Activated CD8-positive, alpha-beta memory T cell treated with anti-CD3 and anti-CD28 coated beads for 1 hour (primary cell): ENCODE data around the gene FAM135A.
A peak's percentile ranks its signal among the peaks of the same experiment; 100 is the strongest.

Experiments
- DNase-seq, 2 donors: peaks; one replicate each; pipeline ENCODE4 v3.0.0-alpha.2; 2020; ENCODE audit warnings: low read depth in 1 of 2; ENCODE audit errors: extremely low read depth in 1 of 2

Gene FAM135A

GRCh38 chr6:70413114-70413991, at the start of gene FAM135A:
TSS of gene FAM135A (plus strand) at chr6:70413508. CDS start at chr6:70428343, 14,835 bp downstream.
- DNase-seq, result peak; percentile 83 to 88

DNA sequence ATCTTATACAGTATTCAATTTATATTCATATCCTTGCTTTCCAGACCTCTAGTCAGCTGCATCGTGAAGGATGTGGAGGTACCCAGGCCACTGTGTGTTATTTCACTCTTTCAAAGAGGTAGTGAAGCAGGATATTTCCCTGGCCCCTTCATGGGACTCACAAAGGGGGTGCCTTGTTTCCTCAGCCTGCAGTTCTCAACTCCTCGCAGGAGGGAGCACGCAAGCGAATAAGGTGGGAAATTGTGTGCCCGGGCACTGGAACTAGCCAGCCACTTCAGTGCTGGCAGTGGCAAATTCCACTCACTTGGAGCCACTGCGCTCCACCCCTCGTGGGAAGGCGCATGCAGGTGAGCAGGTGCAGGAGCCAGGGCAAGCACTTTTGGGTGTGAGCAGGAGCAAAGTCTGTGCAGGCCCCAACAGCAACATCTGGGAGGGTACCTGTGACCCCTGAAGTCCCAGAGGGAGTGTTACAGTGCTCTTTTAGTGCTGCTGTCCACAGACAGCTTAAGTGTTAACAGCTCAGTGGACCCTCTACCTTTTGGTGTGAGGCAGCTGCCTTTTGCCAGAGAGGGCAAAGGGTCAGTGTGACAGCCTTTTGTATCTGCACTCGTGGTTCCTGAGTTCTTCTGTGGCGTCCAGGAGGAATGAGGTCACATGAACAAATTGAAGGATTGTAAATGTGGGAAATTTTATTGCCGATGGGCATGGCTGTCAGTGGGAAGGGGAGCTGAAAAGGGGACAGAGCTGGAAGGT, 49.4 kb upstream of the FAM135A start:
- DNase-seq, result no peak

DNA sequence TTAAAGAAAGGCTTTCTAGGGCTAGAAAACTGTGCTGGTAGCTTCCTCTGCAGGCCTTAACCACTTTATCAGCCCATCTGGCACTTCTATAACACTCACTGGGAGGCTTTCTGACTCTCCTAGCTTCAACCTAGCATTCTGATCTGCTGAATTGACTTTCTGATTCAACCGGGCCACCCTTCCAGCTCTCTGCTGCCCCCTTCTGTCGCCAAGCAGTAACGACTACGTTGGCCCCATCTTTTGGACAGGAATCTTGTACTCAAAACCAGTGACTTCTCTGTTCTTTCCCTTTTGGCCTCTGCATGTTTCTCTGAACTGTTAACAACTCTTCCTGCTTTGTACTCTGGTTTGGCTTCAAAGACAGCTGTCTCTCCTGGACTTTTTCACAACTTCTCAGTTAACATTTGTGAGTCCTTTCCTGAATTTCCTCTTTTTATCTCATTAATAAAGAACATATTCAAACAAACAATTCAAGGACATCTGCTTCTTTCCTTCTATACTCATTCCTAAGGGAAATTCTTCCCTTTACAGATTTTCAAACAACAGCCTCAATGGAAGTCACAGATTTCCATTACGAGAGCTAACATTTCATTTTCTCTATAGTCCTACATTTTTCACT, 43.9 kb upstream of the FAM135A start:
- DNase-seq, result peak; percentile 1 to 47

- DNase-seq, result no peak
These were observed 42.8 kb upstream of the FAM135A start for GRCh38 chr6:70370496-70370895.

DNA sequence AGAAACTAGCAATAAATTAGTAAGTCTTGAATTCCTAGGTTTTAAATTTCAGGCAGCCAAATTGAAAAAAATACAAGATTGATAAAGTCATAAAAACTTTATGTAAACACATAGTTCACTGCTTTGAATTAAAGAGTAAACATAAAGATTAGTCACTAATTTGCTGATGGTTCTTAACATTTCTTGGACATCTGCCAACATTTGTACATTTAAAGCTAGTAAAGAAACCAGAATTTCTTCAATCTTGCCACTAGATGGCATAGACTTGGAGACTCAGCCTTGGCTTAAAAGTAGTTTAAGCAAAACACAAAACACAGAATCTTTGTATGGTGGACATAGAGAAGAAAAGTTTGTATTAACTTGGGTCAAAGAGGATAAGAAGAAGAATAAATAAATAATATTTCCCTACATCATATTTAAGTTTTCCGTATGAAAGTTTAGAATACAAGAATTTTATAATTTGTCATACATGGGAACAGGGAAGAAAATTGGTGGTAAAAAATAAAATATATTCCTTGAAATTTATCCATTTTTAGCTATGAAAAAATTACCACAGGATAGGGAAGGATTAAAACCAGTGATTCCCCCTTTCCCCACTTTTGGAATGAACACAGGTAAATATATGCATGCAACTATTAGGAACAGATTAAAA, 41.7 kb upstream of the FAM135A start:
- no peak for DNase-seq

DNA sequence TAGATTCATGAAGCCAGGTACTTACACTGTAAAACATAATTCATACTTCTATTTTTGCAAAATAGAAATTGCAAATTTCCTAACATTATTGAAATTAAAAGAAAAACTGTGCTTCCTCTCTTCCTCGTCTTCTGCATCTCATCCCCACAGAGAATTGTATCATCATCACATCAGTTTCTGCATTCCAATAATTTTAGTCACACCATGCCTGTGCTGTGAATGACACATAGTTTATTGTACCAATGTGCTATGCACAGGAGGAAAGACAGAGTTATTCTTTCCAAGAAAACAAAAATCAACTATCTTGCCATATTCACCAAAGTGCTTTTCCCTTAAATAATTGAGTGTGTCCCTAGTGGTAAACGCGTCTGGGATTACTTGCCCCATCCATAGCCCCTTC, 38.1 kb upstream of the FAM135A start:
- DNase-seq, result no peak

GRCh38 chr6:70375882-70376281, 37.4 kb upstream of the FAM135A start:
- no peak for DNase-seq

DNA sequence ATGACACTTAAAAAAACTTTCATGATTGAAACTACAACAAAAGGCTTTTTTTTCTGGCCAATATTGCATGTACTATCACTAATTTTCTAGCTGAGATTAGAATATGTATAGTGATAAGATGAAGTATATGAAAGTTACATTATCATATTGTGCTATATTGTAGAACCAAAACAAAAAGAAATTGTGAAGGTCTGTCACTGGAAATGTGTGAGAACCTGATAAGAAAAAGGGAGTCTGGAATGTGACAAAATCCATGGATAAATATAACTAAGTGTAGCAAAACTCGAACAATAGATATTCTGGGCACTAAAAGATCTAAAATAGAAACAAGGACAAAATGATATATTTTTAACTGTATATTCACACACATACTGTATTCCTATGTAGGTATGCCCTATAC, 36.7 kb upstream of the FAM135A start:
- DNase-seq, result no peak

GRCh38 chr6:70377372-70377771, 35.9 kb upstream of the FAM135A start:
- DNase-seq, result no peak

- DNase-seq, result no peak
These were observed 33.8 kb upstream of the FAM135A start for GRCh38 chr6:70379473-70380013.

GRCh38 chr6:70380252-70380651, 33.1 kb upstream of the FAM135A start:
- DNase-seq, result no peak

GRCh38 chr6:70380771-70381416, 32.4 kb upstream of the FAM135A start:
- DNase-seq, result no peak

GRCh38 chr6:70381417-70381782, 31.9 kb upstream of the FAM135A start:
- DNase-seq, result no peak

DNA sequence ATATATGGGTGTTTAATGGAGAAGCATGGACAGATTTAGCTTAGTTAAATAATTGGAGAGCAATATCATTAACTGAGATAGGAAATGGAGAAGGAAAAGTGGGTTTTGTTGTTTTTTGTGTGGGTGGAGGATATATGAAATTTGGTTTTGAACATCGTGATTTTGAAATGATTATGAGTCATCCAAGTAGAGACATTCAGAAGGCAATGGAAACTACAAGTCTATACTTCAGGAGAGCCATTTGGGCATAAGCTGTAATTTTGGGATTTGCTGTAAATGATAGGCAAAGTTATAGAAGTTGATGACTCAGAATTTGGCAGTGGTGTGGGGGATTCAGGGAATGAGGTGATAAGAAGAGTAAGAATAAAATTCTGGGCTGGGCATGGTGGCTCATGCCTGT, 27.4 kb upstream of the FAM135A start:
- DNase-seq, result no peak

- DNase-seq, result no peak
These were observed 24.5 kb upstream of the FAM135A start for GRCh38 chr6:70388814-70389213.

GRCh38 chr6:70389261-70389660, 24.0 kb upstream of the FAM135A start:
- no peak for DNase-seq

GRCh38 chr6:70390067-70390466, 23.2 kb upstream of the FAM135A start:
- DNase-seq, result no peak

GRCh38 chr6:70391492-70391891, 21.8 kb upstream of the FAM135A start:
- DNase-seq, result no peak

- DNase-seq, result no peak
These were observed 18.6 kb upstream of the FAM135A start for GRCh38 chr6:70394518-70395300.

DNA sequence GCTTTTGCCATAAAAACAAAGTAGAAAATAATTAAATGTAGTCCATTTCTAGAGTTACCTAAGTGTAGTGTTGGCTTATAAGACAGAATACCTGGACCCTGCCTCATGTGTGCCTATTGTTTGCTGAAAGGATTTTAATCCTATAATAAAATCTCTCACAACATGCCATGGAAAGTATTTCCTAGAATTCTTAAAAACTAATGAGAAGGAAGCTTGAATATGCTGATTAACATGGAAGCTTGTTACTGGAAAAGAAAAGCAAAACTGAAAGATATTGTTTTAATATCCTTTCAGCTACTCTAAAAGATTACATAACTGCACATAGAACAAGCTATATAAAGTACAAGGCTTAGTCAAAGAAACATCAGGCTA, 18.0 kb upstream of the FAM135A start:
- no peak for DNase-seq
